Measurements from ENCODE around the gene ANKIB1.
"Not testable (repeated sequence)": the region's sequence is repeated elsewhere in the genome, so short reads cannot be mapped to it uniquely, and the experiment has no call there.

GRCh38 chr7:92254800-92255199, 9.0 kb downstream of the ANKIB1 start:
- not testable (repeated sequence) for TF ChIP-seq EZH2 (IDR thresholded peaks at IDR 0.05; ENCODE audit: borderline replicate concordance, low read depth, low read length, severe bottlenecking)
- TF ChIP-seq, protein P1, sequence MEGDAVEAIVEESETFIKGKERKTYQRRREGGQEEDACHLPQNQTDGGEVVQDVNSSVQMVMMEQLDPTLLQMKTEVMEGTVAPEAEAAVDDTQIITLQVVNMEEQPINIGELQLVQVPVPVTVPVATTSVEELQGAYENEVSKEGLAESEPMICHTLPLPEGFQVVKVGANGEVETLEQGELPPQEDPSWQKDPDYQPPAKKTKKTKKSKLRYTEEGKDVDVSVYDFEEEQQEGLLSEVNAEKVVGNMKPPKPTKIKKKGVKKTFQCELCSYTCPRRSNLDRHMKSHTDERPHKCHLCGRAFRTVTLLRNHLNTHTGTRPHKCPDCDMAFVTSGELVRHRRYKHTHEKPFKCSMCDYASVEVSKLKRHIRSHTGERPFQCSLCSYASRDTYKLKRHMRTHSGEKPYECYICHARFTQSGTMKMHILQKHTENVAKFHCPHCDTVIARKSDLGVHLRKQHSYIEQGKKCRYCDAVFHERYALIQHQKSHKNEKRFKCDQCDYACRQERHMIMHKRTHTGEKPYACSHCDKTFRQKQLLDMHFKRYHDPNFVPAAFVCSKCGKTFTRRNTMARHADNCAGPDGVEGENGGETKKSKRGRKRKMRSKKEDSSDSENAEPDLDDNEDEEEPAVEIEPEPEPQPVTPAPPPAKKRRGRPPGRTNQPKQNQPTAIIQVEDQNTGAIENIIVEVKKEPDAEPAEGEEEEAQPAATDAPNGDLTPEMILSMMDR (IDR thresholded peaks at IDR 0.05; ENCODE audit: borderline replicate concordance, extremely low read depth, low read length, poor library complexity, severe bottlenecking), result not testable (repeated sequence)
